Measurements from ENCODE around the gene GALR2. TPM values are rescaled to one million over a fixed set of nuclear protein-coding genes. Genes with fewer than 3 reads are reported as not detected.

The GALR2 gene
- total and polyA plus RNA-seq, 9 of the 15 experiments (the other 6 are each of a cell fraction or from before 2014, with no cell fraction given) = 0.34 TPM; not detected in 8

DNA sequence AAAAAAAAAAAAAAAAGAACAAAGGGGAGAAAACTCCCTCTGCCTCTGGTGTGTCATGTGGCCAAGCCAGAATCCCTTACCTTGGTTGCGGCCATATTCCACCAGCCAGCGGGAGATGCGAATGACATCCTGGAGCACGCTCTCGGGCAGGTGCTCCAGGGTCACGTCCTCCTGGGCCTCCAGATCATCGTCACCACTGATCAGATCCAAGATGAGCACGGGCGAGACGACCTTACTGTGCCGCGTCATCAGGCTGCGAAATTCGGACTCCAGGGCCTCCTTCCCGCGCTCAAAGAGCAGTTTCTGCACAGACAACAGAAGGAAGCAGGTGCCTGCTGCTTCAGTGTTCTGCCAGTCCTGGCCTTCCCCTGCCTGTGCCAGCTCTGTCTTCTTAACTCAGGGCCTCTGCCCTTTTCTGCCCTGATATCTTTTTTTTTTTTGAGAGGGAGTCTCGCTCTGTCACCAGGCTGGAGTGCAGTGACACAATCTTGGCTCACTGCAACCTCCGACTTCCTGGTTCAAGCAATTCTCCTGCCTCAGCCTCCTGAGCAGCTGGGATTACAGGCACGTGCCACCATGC, 23.2 kb downstream of the GALR2 start:
- intact Hi-C loops (cut with micrococcal nuclease) (no loop called here), in situ Hi-C loops (cut with MboI) (no loop called here)
- Histone ChIP-seq H3K79me2 (ENCODE audit: control insufficient read depth, insufficient read depth, low read length) (peaks cover 3% of the 10 kb centered on the region), H2AFZ (ENCODE audit: low read depth, low read length) (no peak overlapping the region), H3K4me2 (ENCODE audit: insufficient read depth, low read length) (no peak overlapping the region), H3K9me3 (replicated peaks; ENCODE audit: control insufficient read depth, insufficient read depth, low read depth, low read length) (no peaks in the 10 kb centered on the region), H4K20me1 (replicated peaks; ENCODE audit: control insufficient read depth, insufficient read depth, low read length) (no peaks in the 10 kb centered on the region; the same call in 1 of the 2 replicates), H3K4me1 (replicated peaks in 1 of 2; ENCODE audit: control insufficient read depth in 2 of 2, insufficient read depth in 2 of 2, low read length in 2 of 2) (peaks cover 8 to 12% of the 10 kb centered on the region in 2 experiments; a peak in 3 of 5 replicates), H3K9me1 (ENCODE audit: control insufficient read depth, insufficient read depth, low read length) (no peaks in the 10 kb centered on the region), H3K27me3 (ENCODE audit: control insufficient read depth in 2 of 2, insufficient read depth in 2 of 2, low read length in 2 of 2) (no peaks in the 10 kb centered on the region), H3K27ac (ENCODE audit: extremely low read depth, low read depth, low read length) (no peak overlapping the region), H3K36me3 (ENCODE audit: control insufficient read depth, insufficient read depth, low read length) (peaks cover 67% of the 10 kb centered on the region; the same call in 2 of the 3 replicates), H3K9ac (ENCODE audit: insufficient read depth in 1 of 2, low read depth in 2 of 2, low read length in 2 of 2) (0 out of 4 replicates have a peak overlapping the region, but pooled peaks of 1 of the 2 experiments have one; percentile 10), H3K4me3 (no peak overlapping the region)
- DNase-seq (ENCODE audit: extremely low read depth in 1 of 4, low spot score in 3 of 4) (no peak), ATAC-seq (no peak), FAIRE-seq (no peak)
- ChIA-PET POLR2A (interaction anchor here (0.6 kb wide), 2 partner anchors 38 to 178 kb away, joined by 3 to 4 read pairs; no protein-coding TSS in a partner anchor), CTCF (ENCODE audit: low intra/inter-chr PET ratio) (no interaction called here)
- no TSS peak for BruUV-seq (replicated peaks)
- no peak for TF ChIP-seq ZNF197 (CRISPR knock-in tag; IDR thresholded peaks at IDR 0.05; ENCODE audit: low read depth)
- no peak for TF ChIP-seq ZBTB49 (CRISPR knock-in tag; IDR thresholded peaks at IDR 0.05; ENCODE audit: borderline replicate concordance)
- no peak for TF ChIP-seq CEBPB (tag; IDR thresholded peaks at IDR 0.05)
- TF ChIP-seq ELF2 (CRISPR knock-in tag; IDR thresholded peaks at IDR 0.05) = no peak
- TF ChIP-seq TCFL5 (CRISPR knock-in tag; conservative IDR thresholded peaks at IDR 0.05) = no peak
- TF ChIP-seq ZNF830 (CRISPR knock-in tag; IDR thresholded peaks at IDR 0.05) = no peak
- TF ChIP-seq MIER1 (IDR thresholded peaks at IDR 0.05; ENCODE audit: low read depth) = no peak
- no peak for TF ChIP-seq FOSL1 (tag; conservative IDR thresholded peaks at IDR 0.05)
- no peak for TF ChIP-seq NONO (IDR thresholded peaks at IDR 0.05; ENCODE audit: low read depth in 2 of 2, low read length in 1 of 2)
- TF ChIP-seq NKRF (IDR thresholded peaks at IDR 0.05; ENCODE audit: borderline replicate concordance) = no peak
- TF ChIP-seq SMAD3 (CRISPR knock-in tag; conservative IDR thresholded peaks at IDR 0.05) = no peak
- 100% methylated on average over 6 of the region's 19 CpGs for WGBS (ENCODE audit: insufficient coverage, low coverage, missing lambda C conversion rate)

Data from K562 (cell line).